K562 (cell line): Measurements from ENCODE around the gene C1orf56.

ENCODE experiments used
- CREBBP ChIP-seq: IDR thresholded peaks from one replicate; pipeline ENCODE4 v1.6.1; 2012; ENCODE audit warnings: low read depth, mild to moderate bottlenecking, control low read depth, inconsistent platforms, low read length
- CREM ChIP-seq: IDR thresholded peaks from 2 replicates; pipeline ENCODE4 v1.6.1; 2014; ENCODE audit warnings: antibody characterized with exemption, low read depth
- EGR1 ChIP-seq: fragments of 450-650 bp; conservative IDR thresholded peaks from 2 replicates; pipeline ENCODE4 v1.6.1; 2017; ENCODE audit warnings: mild to moderate bottlenecking
- JUNB ChIP-seq: fragments of 450-650 bp; formaldehyde crosslinking; conservative IDR thresholded peaks from 2 replicates; pipeline ENCODE4 v1.4.0; 2020; ENCODE audit warnings: mild to moderate bottlenecking
- NFYB ChIP-seq: IDR thresholded peaks from 2 replicates; pipeline ENCODE4 v1.6.1; 2011; ENCODE audit warnings: mild to moderate bottlenecking, moderate library complexity; ENCODE audit not compliant: insufficient read length; ENCODE audit errors: extremely low read depth
- SETDB1 ChIP-seq: IDR thresholded peaks from one replicate; pipeline ENCODE4 v1.6.1; 2012; ENCODE audit warnings: low read length, control low read depth, inconsistent platforms
- TAF7 ChIP-seq: fragments of 450-650 bp; IDR thresholded peaks from 2 replicates; pipeline ENCODE4 v1.6.1; 2016; ENCODE audit warnings: missing genetic modification characterization, missing compliant biosample characterization
- ZNF212 ChIP-seq: fragments of 450-650 bp; formaldehyde crosslinking; IDR thresholded peaks from 2 replicates; pipeline ENCODE4 v1.4.0; 2020; ENCODE audit warnings: mild to moderate bottlenecking
- ZNF24 ChIP-seq: fragments of 450-650 bp; IDR thresholded peaks from 2 replicates; pipeline ENCODE4 v1.6.1; 2016
- TF ChIP-seq, protein P1 (sequence below): fragments of 250-450 bp; sonication (Bioruptor Pico); IDR thresholded peaks from 2 replicates; pipeline ENCODE4 v1.4.0; 2020; ENCODE audit warnings: borderline replicate concordance
- TF ChIP-seq, protein P2 (sequence below), 3 experiments: fragments of 200-800 bp in 1 of 3; sonication (Bioruptor generic) in 1 of 3; sonication (generic) in 1 of 3; formaldehyde crosslinking in 1 of 3; IDR thresholded peaks; 2 replicates each; pipeline versions ENCODE4 v1.6.1 to v1.8.0; 2016 to 2022; ENCODE audit warnings: mild to moderate bottlenecking in 2 of 3, missing compliant biosample characterization in 2 of 3, missing genetic modification characterization in 2 of 3, missing genetic modification reagents in 1 of 3
- TF ChIP-seq, protein P3 (sequence below), 3 experiments: IDR thresholded peaks in 2 of 3; conservative IDR thresholded peaks in 1 of 3; 2 replicates each; pipeline ENCODE4 v1.5.1; 2011 to 2012; ENCODE audit warnings: low read length in 3 of 3, mild to moderate bottlenecking in 3 of 3, control low read depth in 2 of 3, improper control_type of control experiment in 1 of 3, inconsistent platforms in 1 of 3, low read depth in 1 of 3, mixed read lengths in 1 of 3, moderate library complexity in 1 of 3; ENCODE audit not compliant: insufficient read depth in 2 of 3
- TF ChIP-seq, protein P4 (sequence below): sonication (generic); formaldehyde crosslinking; IDR thresholded peaks from 2 replicates; pipeline ENCODE4 v1.8.0; 2022; ENCODE audit warnings: mild to moderate bottlenecking, missing genetic modification reagents
- TF ChIP-seq, protein P5 (sequence below), 2 experiments: fragments of 450-650 bp; IDR thresholded peaks; 2 replicates each; pipeline ENCODE4 v1.6.1; 2016

DNA sequence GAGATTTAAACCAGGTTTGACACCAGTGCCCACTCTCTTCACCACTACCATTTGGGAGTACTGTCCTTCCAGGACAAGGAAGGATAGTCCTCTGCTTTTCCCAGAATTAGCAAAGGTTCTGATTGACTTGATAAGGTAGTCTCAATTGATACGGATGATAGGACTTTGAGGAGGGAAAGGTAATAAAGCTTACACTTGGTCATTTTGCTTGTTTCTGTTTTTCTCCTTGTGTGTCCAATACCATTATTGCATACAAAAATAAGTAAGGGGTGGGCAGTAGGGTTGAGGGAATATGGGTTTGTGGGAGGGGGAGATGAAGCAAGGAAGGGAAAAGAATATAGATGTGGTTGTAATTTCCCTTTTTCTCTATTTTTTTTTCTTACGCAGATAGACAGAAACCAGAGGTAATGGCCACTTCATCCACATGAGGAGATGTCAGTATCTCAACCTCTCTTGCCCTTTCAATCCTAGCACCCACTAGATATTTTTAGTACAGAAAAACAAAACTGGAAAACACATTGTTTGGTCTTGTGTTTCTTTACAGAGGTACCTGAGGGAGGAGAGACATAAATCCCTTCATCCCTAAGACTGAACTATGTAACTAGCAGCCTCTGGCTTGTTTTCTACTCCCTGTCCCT lies 2.6 kb downstream of the C1orf56 start:
- TF ChIP-seq, protein P1, sequence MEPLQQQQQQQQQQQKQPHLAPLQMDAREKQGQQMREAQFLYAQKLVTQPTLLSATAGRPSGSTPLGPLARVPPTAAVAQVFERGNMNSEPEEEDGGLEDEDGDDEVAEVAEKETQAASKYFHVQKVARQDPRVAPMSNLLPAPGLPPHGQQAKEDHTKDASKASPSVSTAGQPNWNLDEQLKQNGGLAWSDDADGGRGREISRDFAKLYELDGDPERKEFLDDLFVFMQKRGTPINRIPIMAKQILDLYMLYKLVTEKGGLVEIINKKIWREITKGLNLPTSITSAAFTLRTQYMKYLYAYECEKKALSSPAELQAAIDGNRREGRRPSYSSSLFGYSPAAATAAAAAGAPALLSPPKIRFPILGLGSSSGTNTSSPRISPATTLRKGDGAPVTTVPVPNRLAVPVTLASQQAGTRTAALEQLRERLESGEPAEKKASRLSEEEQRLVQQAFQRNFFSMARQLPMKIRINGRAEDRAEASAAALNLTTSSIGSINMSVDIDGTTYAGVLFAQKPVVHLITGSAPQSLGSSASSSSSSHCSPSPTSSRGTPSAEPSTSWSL (CRISPR knock-in tag), result no peak
- no peak for TF ChIP-seq CREM
- no peak for TF ChIP-seq ZNF24
- no peak for TF ChIP-seq EGR1
- no peak for TF ChIP-seq SETDB1
- TF ChIP-seq NFYB, result no peak
- no peak for TF ChIP-seq JUNB (CRISPR knock-in tag)
- TF ChIP-seq, protein P2, sequence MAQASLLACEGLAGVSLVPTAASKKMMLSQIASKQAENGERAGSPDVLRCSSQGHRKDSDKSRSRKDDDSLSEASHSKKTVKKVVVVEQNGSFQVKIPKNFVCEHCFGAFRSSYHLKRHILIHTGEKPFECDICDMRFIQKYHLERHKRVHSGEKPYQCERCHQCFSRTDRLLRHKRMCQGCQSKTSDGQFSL (CRISPR knock-in tag; IDR thresholded peaks at IDR 0.05), result no peak
- TF ChIP-seq, protein P2 (tag; IDR thresholded peaks at IDR 0.05), result no peak
- TF ChIP-seq, protein P3, sequence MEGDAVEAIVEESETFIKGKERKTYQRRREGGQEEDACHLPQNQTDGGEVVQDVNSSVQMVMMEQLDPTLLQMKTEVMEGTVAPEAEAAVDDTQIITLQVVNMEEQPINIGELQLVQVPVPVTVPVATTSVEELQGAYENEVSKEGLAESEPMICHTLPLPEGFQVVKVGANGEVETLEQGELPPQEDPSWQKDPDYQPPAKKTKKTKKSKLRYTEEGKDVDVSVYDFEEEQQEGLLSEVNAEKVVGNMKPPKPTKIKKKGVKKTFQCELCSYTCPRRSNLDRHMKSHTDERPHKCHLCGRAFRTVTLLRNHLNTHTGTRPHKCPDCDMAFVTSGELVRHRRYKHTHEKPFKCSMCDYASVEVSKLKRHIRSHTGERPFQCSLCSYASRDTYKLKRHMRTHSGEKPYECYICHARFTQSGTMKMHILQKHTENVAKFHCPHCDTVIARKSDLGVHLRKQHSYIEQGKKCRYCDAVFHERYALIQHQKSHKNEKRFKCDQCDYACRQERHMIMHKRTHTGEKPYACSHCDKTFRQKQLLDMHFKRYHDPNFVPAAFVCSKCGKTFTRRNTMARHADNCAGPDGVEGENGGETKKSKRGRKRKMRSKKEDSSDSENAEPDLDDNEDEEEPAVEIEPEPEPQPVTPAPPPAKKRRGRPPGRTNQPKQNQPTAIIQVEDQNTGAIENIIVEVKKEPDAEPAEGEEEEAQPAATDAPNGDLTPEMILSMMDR (IDR thresholded peaks at IDR 0.05 in 2 of 3, conservative IDR thresholded peaks at IDR 0.05 in 1 of 3; ENCODE audit: insufficient read depth in 2 of 3, low read depth in 1 of 3, low read length in 3 of 3), result no peak
- TF ChIP-seq ZNF212 (CRISPR knock-in tag), result no peak
- TF ChIP-seq, protein P4, sequence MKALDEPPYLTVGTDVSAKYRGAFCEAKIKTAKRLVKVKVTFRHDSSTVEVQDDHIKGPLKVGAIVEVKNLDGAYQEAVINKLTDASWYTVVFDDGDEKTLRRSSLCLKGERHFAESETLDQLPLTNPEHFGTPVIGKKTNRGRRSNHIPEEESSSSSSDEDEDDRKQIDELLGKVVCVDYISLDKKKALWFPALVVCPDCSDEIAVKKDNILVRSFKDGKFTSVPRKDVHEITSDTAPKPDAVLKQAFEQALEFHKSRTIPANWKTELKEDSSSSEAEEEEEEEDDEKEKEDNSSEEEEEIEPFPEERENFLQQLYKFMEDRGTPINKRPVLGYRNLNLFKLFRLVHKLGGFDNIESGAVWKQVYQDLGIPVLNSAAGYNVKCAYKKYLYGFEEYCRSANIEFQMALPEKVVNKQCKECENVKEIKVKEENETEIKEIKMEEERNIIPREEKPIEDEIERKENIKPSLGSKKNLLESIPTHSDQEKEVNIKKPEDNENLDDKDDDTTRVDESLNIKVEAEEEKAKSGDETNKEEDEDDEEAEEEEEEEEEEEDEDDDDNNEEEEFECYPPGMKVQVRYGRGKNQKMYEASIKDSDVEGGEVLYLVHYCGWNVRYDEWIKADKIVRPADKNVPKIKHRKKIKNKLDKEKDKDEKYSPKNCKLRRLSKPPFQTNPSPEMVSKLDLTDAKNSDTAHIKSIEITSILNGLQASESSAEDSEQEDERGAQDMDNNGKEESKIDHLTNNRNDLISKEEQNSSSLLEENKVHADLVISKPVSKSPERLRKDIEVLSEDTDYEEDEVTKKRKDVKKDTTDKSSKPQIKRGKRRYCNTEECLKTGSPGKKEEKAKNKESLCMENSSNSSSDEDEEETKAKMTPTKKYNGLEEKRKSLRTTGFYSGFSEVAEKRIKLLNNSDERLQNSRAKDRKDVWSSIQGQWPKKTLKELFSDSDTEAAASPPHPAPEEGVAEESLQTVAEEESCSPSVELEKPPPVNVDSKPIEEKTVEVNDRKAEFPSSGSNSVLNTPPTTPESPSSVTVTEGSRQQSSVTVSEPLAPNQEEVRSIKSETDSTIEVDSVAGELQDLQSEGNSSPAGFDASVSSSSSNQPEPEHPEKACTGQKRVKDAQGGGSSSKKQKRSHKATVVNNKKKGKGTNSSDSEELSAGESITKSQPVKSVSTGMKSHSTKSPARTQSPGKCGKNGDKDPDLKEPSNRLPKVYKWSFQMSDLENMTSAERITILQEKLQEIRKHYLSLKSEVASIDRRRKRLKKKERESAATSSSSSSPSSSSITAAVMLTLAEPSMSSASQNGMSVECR (CRISPR knock-in tag), result no peak
- TF ChIP-seq, protein P5, sequence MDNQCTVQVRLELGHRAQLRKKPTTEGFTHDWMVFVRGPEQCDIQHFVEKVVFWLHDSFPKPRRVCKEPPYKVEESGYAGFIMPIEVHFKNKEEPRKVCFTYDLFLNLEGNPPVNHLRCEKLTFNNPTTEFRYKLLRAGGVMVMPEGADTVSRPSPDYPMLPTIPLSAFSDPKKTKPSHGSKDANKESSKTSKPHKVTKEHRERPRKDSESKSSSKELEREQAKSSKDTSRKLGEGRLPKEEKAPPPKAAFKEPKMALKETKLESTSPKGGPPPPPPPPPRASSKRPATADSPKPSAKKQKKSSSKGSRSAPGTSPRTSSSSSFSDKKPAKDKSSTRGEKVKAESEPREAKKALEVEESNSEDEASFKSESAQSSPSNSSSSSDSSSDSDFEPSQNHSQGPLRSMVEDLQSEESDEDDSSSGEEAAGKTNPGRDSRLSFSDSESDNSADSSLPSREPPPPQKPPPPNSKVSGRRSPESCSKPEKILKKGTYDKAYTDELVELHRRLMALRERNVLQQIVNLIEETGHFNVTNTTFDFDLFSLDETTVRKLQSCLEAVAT (IDR thresholded peaks at IDR 0.05), result no peak
- TF ChIP-seq CREBBP, result no peak
- no peak for TF ChIP-seq TAF7
